ENCODE measurements around the gene ANOS1.
A peak's percentile ranks its signal among the peaks of the same experiment; 100 is the strongest.
"Not testable (repeated sequence)": the region's sequence is repeated elsewhere in the genome, so short reads cannot be mapped to it uniquely, and the experiment has no call there.

ANOS1 gene, protein sequence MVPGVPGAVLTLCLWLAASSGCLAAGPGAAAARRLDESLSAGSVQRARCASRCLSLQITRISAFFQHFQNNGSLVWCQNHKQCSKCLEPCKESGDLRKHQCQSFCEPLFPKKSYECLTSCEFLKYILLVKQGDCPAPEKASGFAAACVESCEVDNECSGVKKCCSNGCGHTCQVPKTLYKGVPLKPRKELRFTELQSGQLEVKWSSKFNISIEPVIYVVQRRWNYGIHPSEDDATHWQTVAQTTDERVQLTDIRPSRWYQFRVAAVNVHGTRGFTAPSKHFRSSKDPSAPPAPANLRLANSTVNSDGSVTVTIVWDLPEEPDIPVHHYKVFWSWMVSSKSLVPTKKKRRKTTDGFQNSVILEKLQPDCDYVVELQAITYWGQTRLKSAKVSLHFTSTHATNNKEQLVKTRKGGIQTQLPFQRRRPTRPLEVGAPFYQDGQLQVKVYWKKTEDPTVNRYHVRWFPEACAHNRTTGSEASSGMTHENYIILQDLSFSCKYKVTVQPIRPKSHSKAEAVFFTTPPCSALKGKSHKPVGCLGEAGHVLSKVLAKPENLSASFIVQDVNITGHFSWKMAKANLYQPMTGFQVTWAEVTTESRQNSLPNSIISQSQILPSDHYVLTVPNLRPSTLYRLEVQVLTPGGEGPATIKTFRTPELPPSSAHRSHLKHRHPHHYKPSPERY

DNA sequence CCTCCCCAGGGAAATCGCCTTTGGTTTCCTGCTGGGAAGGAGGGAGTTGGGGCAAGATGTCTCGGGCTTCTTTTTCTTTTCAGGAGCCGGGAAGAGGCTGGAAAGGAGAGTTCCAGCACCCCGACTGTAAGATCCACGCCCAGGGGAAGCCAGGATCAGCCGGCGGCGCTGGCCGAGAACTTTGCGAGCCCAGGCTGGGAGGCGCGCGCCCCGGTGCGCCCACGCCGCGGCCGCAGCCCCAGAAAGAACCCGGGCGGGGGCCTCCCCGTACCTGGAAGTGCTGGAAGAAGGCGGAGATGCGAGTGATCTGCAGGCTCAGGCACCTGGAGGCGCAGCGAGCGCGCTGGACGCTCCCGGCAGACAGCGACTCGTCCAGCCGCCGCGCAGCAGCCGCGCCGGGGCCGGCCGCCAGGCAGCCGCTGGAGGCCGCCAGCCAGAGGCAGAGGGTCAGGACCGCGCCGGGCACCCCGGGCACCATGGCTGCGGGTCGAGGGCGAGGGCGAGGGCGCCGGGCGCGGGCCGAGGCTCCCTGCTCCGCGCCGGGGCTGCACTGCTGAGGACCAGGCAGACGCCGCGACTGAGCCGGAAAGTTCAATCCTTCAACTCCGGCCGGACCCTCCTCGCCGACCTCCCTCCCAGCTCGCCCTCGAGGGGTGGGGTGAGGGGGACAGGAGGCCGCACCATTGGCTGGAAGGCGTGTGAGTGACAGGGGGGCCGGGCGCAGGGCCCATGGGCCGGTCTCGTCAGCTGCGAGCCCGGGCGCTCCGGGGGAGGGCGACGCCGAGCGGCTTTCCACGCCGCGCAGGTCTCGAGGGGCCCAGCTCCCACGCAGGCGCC is at the start of gene ANOS1:
TSS of gene ANOS1 (minus strand) at position 579 of the 837 bp plus-strand sequence. CDS start at position 478, 101 bp downstream.
- DNase-seq = no peak

DNA sequence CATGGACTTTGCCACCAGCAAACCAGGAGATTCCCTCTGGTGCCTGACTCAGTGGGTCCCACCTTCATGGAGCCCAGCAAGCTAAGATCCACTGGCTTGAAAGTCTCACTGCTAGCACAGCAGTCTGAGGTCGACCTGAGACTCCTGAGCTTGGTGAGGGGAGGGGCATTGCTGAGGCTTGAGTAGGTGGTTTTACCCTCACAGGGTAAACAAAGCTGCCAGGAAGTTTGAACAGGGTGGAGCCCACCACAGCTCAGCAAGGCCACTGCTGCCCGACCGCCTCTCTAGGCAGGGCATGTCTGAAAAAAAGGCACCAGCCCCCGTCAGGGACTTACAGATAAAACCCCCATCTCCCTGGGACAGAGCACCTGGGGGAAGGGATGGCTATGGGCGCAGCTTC is 41.2 kb upstream of the ANOS1 start:
- no peak for DNase-seq

DNA sequence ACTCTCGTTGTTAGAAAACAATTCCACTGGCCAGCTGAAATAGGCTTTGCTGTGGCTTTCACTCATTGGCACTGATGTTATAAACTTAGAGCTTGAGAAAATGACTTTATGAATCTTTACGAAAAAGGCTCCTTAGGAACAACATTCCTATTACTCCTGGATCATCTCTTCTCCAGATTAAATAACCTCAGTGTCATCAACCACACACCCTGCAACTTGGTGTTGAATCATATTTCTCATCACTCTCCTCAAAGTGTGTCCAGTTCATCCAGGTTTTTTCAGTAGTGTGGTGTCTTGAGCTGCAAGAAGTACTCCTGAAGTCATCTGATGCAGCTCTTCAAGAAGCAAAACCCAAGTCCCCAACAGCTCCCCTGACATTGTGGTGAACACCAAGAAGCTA is 28.1 kb upstream of the ANOS1 start:
- no peak for DNase-seq

- not testable (repeated sequence) for DNase-seq
Observed at GRCh38 chrX:8758706-8759105, 26.8 kb upstream of the ANOS1 start.

GRCh38 chrX:8757609-8758389 is 25.9 kb upstream of the ANOS1 start:
- DNase-seq = not testable (repeated sequence)

DNA sequence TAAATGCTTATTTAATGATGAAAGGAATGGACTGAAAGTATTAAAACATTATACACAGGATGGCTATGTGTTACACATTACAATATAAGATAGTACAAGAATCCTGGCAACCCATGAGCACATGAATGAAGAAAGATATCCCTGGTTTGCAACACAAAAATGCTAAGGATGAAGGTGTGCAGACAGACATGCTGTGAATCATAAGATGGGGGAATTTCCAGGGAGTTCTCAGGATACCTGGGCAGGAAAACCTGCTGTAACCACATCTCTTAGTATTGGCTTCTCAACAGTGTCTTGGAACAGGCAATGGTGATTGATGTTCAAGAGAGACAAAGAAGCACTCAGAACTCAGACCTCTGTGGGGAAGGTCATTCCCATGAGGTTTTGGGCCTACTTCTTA is 23.9 kb upstream of the ANOS1 start:
- no peak for DNase-seq

- DNase-seq = no peak
Observed at GRCh38 chrX:8755116-8755515, 23.2 kb upstream of the ANOS1 start.

- DNase-seq = no peak
Observed at GRCh38 chrX:8749697-8750096, 17.8 kb upstream of the ANOS1 start.

- DNase-seq = no peak
Observed at GRCh38 chrX:8748855-8749254, 16.9 kb upstream of the ANOS1 start.

GRCh38 chrX:8743126-8743732 is 11.3 kb upstream of the ANOS1 start:
- DNase-seq = peak; percentile 69

- no peak for DNase-seq
Observed at GRCh38 chrX:8741981-8742380, 10.0 kb upstream of the ANOS1 start.

- no peak for DNase-seq
Observed at GRCh38 chrX:8738588-8739189, 6.8 kb upstream of the ANOS1 start.

DNA sequence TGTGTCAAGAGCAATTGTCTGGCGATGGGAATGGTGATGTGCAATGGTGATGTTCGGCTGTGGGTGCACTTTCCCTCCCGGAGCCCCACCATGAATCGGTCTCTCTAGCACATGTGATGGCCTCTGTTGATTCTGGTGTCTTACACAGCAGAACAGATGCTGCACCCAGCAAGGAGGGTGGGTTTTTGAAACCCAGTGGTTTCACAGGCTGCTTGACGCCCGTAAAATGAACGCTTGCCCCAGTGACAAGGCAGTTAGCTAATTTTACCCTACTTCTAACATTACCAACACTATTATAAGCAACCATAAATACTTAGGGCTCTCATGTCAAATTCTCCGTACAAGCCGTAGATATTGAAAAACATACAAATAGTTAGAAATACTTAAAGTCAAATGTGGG is 5.9 kb upstream of the ANOS1 start:
- no peak for DNase-seq

- DNase-seq = no peak
Observed at GRCh38 chrX:8730812-8731558, 952 bp downstream of the ANOS1 start.

- no peak for DNase-seq
Observed at GRCh38 chrX:8729811-8730210, 2.1 kb downstream of the ANOS1 start.

GRCh38 chrX:8728932-8729535 is 2.9 kb downstream of the ANOS1 start:
- no peak for DNase-seq

GRCh38 chrX:8726031-8726652 is 5.8 kb downstream of the ANOS1 start:
- no peak for DNase-seq

GRCh38 chrX:8724300-8724699 is 7.6 kb downstream of the ANOS1 start:
- DNase-seq = no peak

DNA sequence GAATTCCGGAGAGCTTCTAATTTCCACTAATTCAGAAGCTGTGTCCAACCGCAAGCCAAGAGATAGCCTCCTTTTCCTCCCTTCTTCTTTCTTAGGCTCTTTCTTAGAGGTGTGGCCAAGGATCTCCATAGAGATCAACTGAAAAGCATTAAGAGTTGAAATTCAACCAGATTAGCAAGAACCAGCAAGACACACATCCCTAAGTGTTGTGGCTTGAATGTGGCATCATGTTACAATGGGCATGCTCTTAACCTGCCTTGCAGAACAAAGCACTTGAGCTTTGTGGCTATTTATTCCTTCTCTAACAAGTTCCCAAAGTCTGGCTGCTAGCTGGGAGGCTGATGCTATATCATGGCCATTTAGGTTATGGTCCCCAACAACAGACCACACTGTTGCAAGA is 10.4 kb downstream of the ANOS1 start:
- no peak for DNase-seq

- DNase-seq = no peak
Observed at GRCh38 chrX:8720136-8720535, 11.8 kb downstream of the ANOS1 start.
